Testis (tissue), 2 donors: ENCODE data around the gene PCBP4.

ENCODE experiments used
- CTCF ChIP-seq, 3 experiments: fragments of 450-650 bp in 2 of 3; fragments of 200-600 bp in 1 of 3; sonication (generic) in 1 of 3; IDR thresholded peaks; one replicate each; pipeline ENCODE4 v1.5.1; 2016 to 2019; ENCODE audit warnings: antibody characterized with exemption in 3 of 3, mild to moderate bottlenecking in 2 of 3, moderate library complexity in 1 of 3
- POLR2A ChIP-seq: fragments of 450-650 bp; IDR thresholded peaks from one replicate; pipeline ENCODE4 v1.6.1; 2017; ENCODE audit warnings: antibody characterized with exemption, mild to moderate bottlenecking, moderate library complexity

GRCh38 chr3:51953445-51953844, 13.8 kb downstream of the PCBP4 start:
- TF ChIP-seq CTCF (IDR thresholded peaks at IDR 0.05) (no peak), POLR2A (no peak)
